ENCODE measurements around the gene PTCH1. TPM values are rescaled to one million over a fixed set of nuclear protein-coding genes. Genes with fewer than 3 reads are reported as not detected.

PTCH1 gene
- total and polyA plus RNA-seq, 2 experiments from 2014 or later, result 7.3 to 13.9 TPM

DNA sequence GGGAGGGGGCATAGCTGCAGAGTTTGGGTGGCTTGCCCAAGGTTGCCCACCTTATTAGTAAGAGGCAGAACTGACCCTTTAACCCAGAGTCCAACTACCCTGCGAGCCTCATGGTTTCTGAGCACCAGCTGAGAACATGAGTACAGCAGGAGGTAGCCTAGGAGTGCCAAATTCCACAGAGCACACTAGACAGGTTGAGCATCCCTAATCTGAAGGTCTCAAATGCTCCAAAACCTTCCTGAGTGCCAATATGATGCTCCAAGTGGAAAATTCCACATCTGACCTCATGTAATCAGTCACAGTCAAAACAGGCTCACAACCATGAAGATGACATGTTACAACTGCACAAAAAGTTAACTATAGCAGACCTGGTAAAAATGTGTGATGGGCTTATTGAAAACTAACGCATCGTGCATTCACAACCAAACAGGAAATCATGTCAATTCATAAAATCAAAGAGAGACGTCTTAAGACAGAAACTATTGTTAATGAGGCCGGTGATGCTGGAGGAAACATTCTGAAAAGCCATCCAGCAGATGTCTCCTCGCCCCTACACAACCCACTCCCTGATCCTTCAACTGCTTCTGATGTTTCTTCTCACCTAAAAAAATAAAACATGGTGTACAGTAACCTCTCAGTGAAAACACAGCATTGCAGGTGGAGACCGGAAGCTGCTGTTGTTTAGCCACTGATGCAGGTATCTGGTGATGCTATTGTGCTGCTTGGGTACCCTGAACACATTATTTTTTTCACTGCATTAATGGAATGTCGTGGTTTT, 25.0 kb downstream of the PTCH1 start:
- Histone ChIP-seq H3K36me3 (no peaks in the 10 kb centered on the region), H3K27me3 (no peaks in the 10 kb centered on the region), H3K27ac (peak overlapping the region; percentile 3), H3K9me3 (ENCODE audit: low read depth) (no peaks in the 10 kb centered on the region), H3K4me1 (ENCODE audit: low read depth) (peaks cover 38% of the 10 kb centered on the region), H3K4me3 (no peak overlapping the region)
- DNase-seq (ENCODE audit: low read depth in 1 of 2, low spot score in 1 of 2), result no peak
- TF ChIP-seq, protein P1, sequence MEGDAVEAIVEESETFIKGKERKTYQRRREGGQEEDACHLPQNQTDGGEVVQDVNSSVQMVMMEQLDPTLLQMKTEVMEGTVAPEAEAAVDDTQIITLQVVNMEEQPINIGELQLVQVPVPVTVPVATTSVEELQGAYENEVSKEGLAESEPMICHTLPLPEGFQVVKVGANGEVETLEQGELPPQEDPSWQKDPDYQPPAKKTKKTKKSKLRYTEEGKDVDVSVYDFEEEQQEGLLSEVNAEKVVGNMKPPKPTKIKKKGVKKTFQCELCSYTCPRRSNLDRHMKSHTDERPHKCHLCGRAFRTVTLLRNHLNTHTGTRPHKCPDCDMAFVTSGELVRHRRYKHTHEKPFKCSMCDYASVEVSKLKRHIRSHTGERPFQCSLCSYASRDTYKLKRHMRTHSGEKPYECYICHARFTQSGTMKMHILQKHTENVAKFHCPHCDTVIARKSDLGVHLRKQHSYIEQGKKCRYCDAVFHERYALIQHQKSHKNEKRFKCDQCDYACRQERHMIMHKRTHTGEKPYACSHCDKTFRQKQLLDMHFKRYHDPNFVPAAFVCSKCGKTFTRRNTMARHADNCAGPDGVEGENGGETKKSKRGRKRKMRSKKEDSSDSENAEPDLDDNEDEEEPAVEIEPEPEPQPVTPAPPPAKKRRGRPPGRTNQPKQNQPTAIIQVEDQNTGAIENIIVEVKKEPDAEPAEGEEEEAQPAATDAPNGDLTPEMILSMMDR (IDR thresholded peaks at IDR 0.05; ENCODE audit: low read depth, low read length), result no peak

DNA sequence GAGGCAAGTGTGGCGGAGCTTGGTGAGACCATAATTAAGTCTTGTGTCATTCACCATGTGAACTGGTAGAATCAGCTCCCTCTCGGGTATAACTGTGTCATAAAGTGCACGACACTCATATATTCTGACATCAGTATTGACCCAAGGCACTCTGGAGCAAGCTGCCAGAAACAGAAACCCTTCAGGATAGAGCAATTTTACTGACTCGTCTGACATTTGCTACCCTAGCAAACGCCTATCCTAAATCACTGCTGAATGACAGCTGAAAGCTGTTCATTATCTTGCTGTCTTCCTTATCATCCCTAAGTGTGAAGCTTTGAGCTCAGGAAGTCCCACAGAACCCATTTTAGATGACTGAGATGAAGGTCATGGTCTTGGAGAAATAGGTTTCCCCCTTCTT, 27.8 kb downstream of the PTCH1 start:
- Histone ChIP-seq H3K36me3 (no peaks in the 10 kb centered on the region), H3K27ac (peak overlapping the region; percentile 10)

DNA sequence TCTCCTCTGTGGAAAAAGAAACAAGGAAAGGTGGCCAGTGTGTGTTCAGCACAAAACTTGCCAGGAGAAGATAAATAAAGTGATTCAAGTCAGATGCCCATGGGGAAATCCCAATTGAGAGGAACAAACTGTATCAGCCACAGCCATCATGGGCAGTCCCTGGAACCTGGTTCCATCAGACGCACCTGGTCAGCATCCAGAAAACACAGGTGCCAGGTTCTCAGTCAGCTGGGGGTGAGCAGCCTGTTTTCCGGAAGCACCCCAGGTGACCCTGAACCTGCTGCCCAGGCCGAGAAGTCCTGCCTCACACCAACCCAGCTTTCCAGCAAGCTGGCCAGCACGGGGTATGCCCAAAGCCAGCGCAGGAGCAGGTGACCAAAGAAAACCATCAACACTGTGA, 30.5 kb downstream of the PTCH1 start:
- H3K4me3 ChIP-seq, result no peak overlapping the region
- TF ChIP-seq, protein P1 (IDR thresholded peaks at IDR 0.05; ENCODE audit: low read depth, low read length), result no peak
- no peaks in the 10 kb centered on the region for H3K36me3 ChIP-seq
- DNase-seq (ENCODE audit: low read depth in 1 of 2, low spot score in 1 of 2), result no peak
- H3K9me3 ChIP-seq (ENCODE audit: low read depth), result no peaks in the 10 kb centered on the region
- no peak overlapping the region for H3K27ac ChIP-seq
- H3K4me1 ChIP-seq (ENCODE audit: low read depth), result peaks cover 18% of the 10 kb centered on the region
- H3K27me3 ChIP-seq, result no peaks in the 10 kb centered on the region

More for the DNA sequence above, 27.8 kb downstream of the PTCH1 start:
- no peak overlapping the region for H3K4me3 ChIP-seq
- no peak for DNase-seq (ENCODE audit: low read depth in 1 of 2, low spot score in 1 of 2)
- H3K9me3 ChIP-seq (ENCODE audit: low read depth), result no peaks in the 10 kb centered on the region
- no peaks in the 10 kb centered on the region for H3K27me3 ChIP-seq
- TF ChIP-seq, protein P1 (IDR thresholded peaks at IDR 0.05; ENCODE audit: low read depth, low read length), result no peak
- H3K4me1 ChIP-seq (ENCODE audit: low read depth), result peaks cover 18% of the 10 kb centered on the region

DNA sequence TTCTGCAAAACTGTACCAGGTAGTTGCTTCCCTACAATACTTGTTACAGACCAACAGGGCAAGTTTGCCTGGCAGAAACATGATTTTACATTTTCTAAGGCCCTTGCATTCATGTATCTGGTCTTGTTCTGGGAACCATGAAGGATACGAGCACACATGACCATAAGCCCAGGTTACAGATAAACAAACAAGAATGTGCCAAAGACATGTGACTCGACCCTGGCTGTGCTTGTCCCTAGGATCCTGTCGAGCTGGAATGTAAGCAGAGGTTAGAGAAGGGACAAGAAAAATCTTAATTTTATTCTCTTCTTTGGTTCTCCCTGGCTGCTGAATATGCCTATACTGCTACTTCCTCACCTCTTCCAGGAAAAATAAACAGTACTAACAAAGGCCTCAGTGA, 32.5 kb downstream of the PTCH1 start:
- H3K9me3 ChIP-seq (ENCODE audit: low read depth), result no peaks in the 10 kb centered on the region
- H3K27ac ChIP-seq, result peak overlapping the region; percentile 5
- H3K27me3 ChIP-seq, result no peaks in the 10 kb centered on the region
- DNase-seq (ENCODE audit: low read depth in 1 of 2, low spot score in 1 of 2), result no peak
- H3K36me3 ChIP-seq, result peaks cover 10% of the 10 kb centered on the region
- TF ChIP-seq, protein P1 (IDR thresholded peaks at IDR 0.05; ENCODE audit: low read depth, low read length), result no peak
- H3K4me3 ChIP-seq, result no peak overlapping the region
- H3K4me1 ChIP-seq (ENCODE audit: low read depth), result peaks cover 28% of the 10 kb centered on the region

DNA sequence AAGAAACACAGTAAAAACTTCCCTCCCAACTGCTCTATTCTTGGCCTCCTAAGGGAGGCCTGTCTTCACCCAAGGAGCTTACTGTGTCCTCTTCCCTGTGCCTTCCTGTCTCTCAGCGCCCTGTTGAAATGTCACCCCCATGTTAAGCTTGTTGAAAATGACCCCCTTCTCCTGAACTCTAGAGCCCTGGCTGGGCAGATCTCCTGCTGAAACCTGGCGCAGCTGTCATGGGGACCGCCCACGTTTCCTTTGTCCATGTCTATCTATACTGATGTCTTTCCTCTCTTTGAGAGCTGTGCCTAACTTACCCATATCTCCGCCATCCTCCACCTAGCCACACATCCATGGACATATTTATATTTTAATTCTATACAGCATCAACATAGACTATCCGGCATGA, 33.3 kb downstream of the PTCH1 start:
- H3K4me1 ChIP-seq (ENCODE audit: low read depth), result peaks cover 26% of the 10 kb centered on the region
- TF ChIP-seq, protein P1 (IDR thresholded peaks at IDR 0.05; ENCODE audit: low read depth, low read length), result no peak
- no peak for DNase-seq (ENCODE audit: low read depth in 1 of 2, low spot score in 1 of 2)

More for the DNA sequence above, 33.3 kb downstream of the PTCH1 start:
- H3K9me3 ChIP-seq (ENCODE audit: low read depth), result no peaks in the 10 kb centered on the region
- peaks cover 11% of the 10 kb centered on the region for H3K36me3 ChIP-seq
- H3K27me3 ChIP-seq, result no peaks in the 10 kb centered on the region
- H3K27ac ChIP-seq, result no peak overlapping the region
- no peak overlapping the region for H3K4me3 ChIP-seq
